Measurements from ENCODE around the gene S100A13. TPM values are rescaled to one million over a fixed set of nuclear protein-coding genes. Genes with fewer than 3 reads are reported as not detected.
A peak's percentile ranks its signal among the peaks of the same experiment; 100 is the strongest.

The S100A13 gene
- total RNA-seq, 2 donors from 2014 or later = 6.8 to 7.9 TPM

GRCh38 chr1:153624965-153625611 lies 2.2 kb downstream of the S100A13 start:
- Mint-ChIP-seq H3K4me1 (peaks cover 4% of the 10 kb centered on the region), H3K27me3 (no peaks in the 10 kb centered on the region), H3K4me3 (no peak overlapping the region), H3K36me3 (ENCODE audit: low read depth) (no peaks in the 10 kb centered on the region), H3K9me3 (no peaks in the 10 kb centered on the region), H3K27ac (no peak overlapping the region)
- no peak for ATAC-seq (replicated peaks)

- H3K9me3 Mint-ChIP-seq = no peaks in the 10 kb centered on the region
- H3K27me3 Mint-ChIP-seq = no peaks in the 10 kb centered on the region
- no peak overlapping the region for H3K27ac Mint-ChIP-seq
- H3K4me1 Mint-ChIP-seq = peaks cover 4% of the 10 kb centered on the region
- no peaks in the 10 kb centered on the region for H3K36me3 Mint-ChIP-seq (ENCODE audit: low read depth)
- no peak overlapping the region for H3K4me3 Mint-ChIP-seq
- no peak for ATAC-seq (replicated peaks)
Observed at GRCh38 chr1:153623101-153623500, 4.2 kb downstream of the S100A13 start.

GRCh38 chr1:153619171-153619570 lies 8.1 kb downstream of the S100A13 start:
- H3K4me3 Mint-ChIP-seq = no peak overlapping the region
- ATAC-seq (replicated peaks) = no peak
- no peaks in the 10 kb centered on the region for H3K4me1 Mint-ChIP-seq
- no peaks in the 10 kb centered on the region for H3K27me3 Mint-ChIP-seq
- H3K27ac Mint-ChIP-seq = no peak overlapping the region
- no peaks in the 10 kb centered on the region for H3K36me3 Mint-ChIP-seq (ENCODE audit: low read depth)
- H3K9me3 Mint-ChIP-seq = no peaks in the 10 kb centered on the region

- Mint-ChIP-seq H3K27ac (peak overlapping the region; percentile 50), H3K36me3 (ENCODE audit: low read depth) (no peaks in the 10 kb centered on the region), H3K27me3 (no peaks in the 10 kb centered on the region), H3K4me3 (no peak overlapping the region), H3K9me3 (no peaks in the 10 kb centered on the region), H3K4me1 (no peaks in the 10 kb centered on the region)
- peak; percentile 97 for ATAC-seq (replicated peaks)
Observed at GRCh38 chr1:153617663-153618062, 9.6 kb downstream of the S100A13 start.

GRCh38 chr1:153616917-153617311 lies 10.4 kb downstream of the S100A13 start:
- H3K36me3 Mint-ChIP-seq (ENCODE audit: low read depth) = no peaks in the 10 kb centered on the region
- H3K27ac Mint-ChIP-seq = peak overlapping the region; percentile 68
- no peak for ATAC-seq (replicated peaks)
- H3K9me3 Mint-ChIP-seq = no peaks in the 10 kb centered on the region
- H3K27me3 Mint-ChIP-seq = no peaks in the 10 kb centered on the region
- no peaks in the 10 kb centered on the region for H3K4me1 Mint-ChIP-seq
- no peak overlapping the region for H3K4me3 Mint-ChIP-seq

GRCh38 chr1:153616144-153616916 lies 11.0 kb downstream of the S100A13 start, which contains the start of gene S100A14:
Gene S100A14, minus strand, starts transcription at chr1:153616325. Its CDS starts 467 bp downstream, at chr1:153615858.
- H3K36me3 Mint-ChIP-seq (ENCODE audit: low read depth) = no peaks in the 10 kb centered on the region
- H3K27me3 Mint-ChIP-seq = no peaks in the 10 kb centered on the region
- no peak within 1 kb of the TSS for H3K4me3 Mint-ChIP-seq
- H3K9me3 Mint-ChIP-seq = no peaks in the 10 kb centered on the region
- no peaks in the 10 kb centered on the region for H3K4me1 Mint-ChIP-seq
- peak within 1 kb of the TSS; percentile 68 for H3K27ac Mint-ChIP-seq
- no peak for ATAC-seq (replicated peaks)

- Mint-ChIP-seq H3K27ac (peak overlapping the region; percentile 30), H3K9me3 (no peaks in the 10 kb centered on the region), H3K36me3 (ENCODE audit: low read depth) (no peaks in the 10 kb centered on the region), H3K4me3 (no peak overlapping the region), H3K27me3 (no peaks in the 10 kb centered on the region), H3K4me1 (no peaks in the 10 kb centered on the region)
- no peak for ATAC-seq (replicated peaks)
Observed at GRCh38 chr1:153615406-153615805, 11.9 kb downstream of the S100A13 start.

- Mint-ChIP-seq H3K27ac (peak overlapping the region; percentile 71), H3K4me1 (no peaks in the 10 kb centered on the region), H3K27me3 (no peaks in the 10 kb centered on the region), H3K9me3 (no peaks in the 10 kb centered on the region), H3K4me3 (no peak overlapping the region), H3K36me3 (ENCODE audit: low read depth) (no peaks in the 10 kb centered on the region)
- no peak for ATAC-seq (replicated peaks)
Observed at GRCh38 chr1:153614906-153615305, 12.4 kb downstream of the S100A13 start.

- Mint-ChIP-seq H3K4me3 (no peak overlapping the region), H3K9me3 (no peaks in the 10 kb centered on the region), H3K27ac (peak overlapping the region; percentile 71), H3K4me1 (no peaks in the 10 kb centered on the region), H3K27me3 (no peaks in the 10 kb centered on the region), H3K36me3 (ENCODE audit: low read depth) (no peaks in the 10 kb centered on the region)
- no peak for ATAC-seq (replicated peaks)
Observed at GRCh38 chr1:153614189-153614900, 13.0 kb downstream of the S100A13 start.

GRCh38 chr1:153613406-153613805 lies 13.9 kb downstream of the S100A13 start:
- Mint-ChIP-seq H3K4me1 (no peaks in the 10 kb centered on the region), H3K9me3 (no peaks in the 10 kb centered on the region), H3K27me3 (no peaks in the 10 kb centered on the region), H3K4me3 (no peak overlapping the region), H3K27ac (peak overlapping the region; percentile 71), H3K36me3 (ENCODE audit: low read depth) (no peaks in the 10 kb centered on the region)
- no peak for ATAC-seq (replicated peaks)

- H3K9me3 Mint-ChIP-seq = no peaks in the 10 kb centered on the region
- H3K27ac Mint-ChIP-seq = peak within 1 kb of the TSS; percentile 71
- no peaks in the 10 kb centered on the region for H3K4me1 Mint-ChIP-seq
- no peaks in the 10 kb centered on the region for H3K27me3 Mint-ChIP-seq
- no peak for ATAC-seq (replicated peaks)
- H3K36me3 Mint-ChIP-seq (ENCODE audit: low read depth) = no peaks in the 10 kb centered on the region
- H3K4me3 Mint-ChIP-seq = no peak within 1 kb of the TSS
Observed at GRCh38 chr1:153612755-153613331, 14.5 kb downstream of the S100A13 start, which contains the start of gene S100A16. Gene S100A16, minus strand, starts transcription at chr1:153613137. Its CDS starts 4,986 bp downstream, at chr1:153608151.

- H3K4me3 Mint-ChIP-seq = no peak overlapping the region
- H3K9me3 Mint-ChIP-seq = no peaks in the 10 kb centered on the region
- no peaks in the 10 kb centered on the region for H3K36me3 Mint-ChIP-seq (ENCODE audit: low read depth)
- no peaks in the 10 kb centered on the region for H3K4me1 Mint-ChIP-seq
- ATAC-seq (replicated peaks) = no peak
- no peaks in the 10 kb centered on the region for H3K27me3 Mint-ChIP-seq
- peak overlapping the region; percentile 67 for H3K27ac Mint-ChIP-seq
Observed at GRCh38 chr1:153612111-153612754, 15.1 kb downstream of the S100A13 start.

GRCh38 chr1:153611356-153611755 lies 15.9 kb downstream of the S100A13 start:
- Mint-ChIP-seq H3K4me1 (no peaks in the 10 kb centered on the region), H3K4me3 (no peak overlapping the region), H3K27ac (no peak overlapping the region), H3K36me3 (ENCODE audit: low read depth) (no peaks in the 10 kb centered on the region), H3K27me3 (no peaks in the 10 kb centered on the region), H3K9me3 (no peaks in the 10 kb centered on the region)
- ATAC-seq (replicated peaks) = no peak

GRCh38 chr1:153610811-153611301 lies 16.4 kb downstream of the S100A13 start:
- no peaks in the 10 kb centered on the region for H3K9me3 Mint-ChIP-seq
- no peak overlapping the region for H3K27ac Mint-ChIP-seq
- no peaks in the 10 kb centered on the region for H3K4me1 Mint-ChIP-seq
- H3K27me3 Mint-ChIP-seq = no peaks in the 10 kb centered on the region
- no peak overlapping the region for H3K4me3 Mint-ChIP-seq
- no peaks in the 10 kb centered on the region for H3K36me3 Mint-ChIP-seq (ENCODE audit: low read depth)
- ATAC-seq (replicated peaks) = no peak
